NK-92 (cell line): ENCODE data around the gene LOXL4.

Experiments
- DNase-seq: peaks from one replicate; lab custom pipeline; 2025; ENCODE audit not compliant: unreplicated experiment; lab: John Stamatoyannopoulos, UW

Gene LOXL4

GRCh38 chr10:98267894-98268693 is at the start of gene LOXL4:
TSS of gene LOXL4 (minus strand) at chr10:98268194. CDS start at chr10:98263019, 5,175 bp downstream.
- DNase-seq: no peak

GRCh38 chr10:98316661-98317060 is 48.7 kb upstream of the LOXL4 start:
- no peak for DNase-seq

GRCh38 chr10:98316170-98316569 is 48.2 kb upstream of the LOXL4 start:
- DNase-seq: no peak

GRCh38 chr10:98314532-98315284 is 46.7 kb upstream of the LOXL4 start:
- no peak for DNase-seq

GRCh38 chr10:98313598-98313997 is 45.6 kb upstream of the LOXL4 start:
- DNase-seq: no peak

- DNase-seq: no peak
Observed at GRCh38 chr10:98312822-98313221, 44.8 kb upstream of the LOXL4 start.

GRCh38 chr10:98312349-98312748 is 44.4 kb upstream of the LOXL4 start:
- no peak for DNase-seq

GRCh38 chr10:98310701-98311100 is 42.7 kb upstream of the LOXL4 start:
- DNase-seq: no peak

GRCh38 chr10:98309366-98310355 is 41.7 kb upstream of the LOXL4 start:
- DNase-seq: no peak

- no peak for DNase-seq
Observed at GRCh38 chr10:98308669-98309365, 40.8 kb upstream of the LOXL4 start.

- no peak for DNase-seq
Observed at GRCh38 chr10:98307916-98308541, 40.0 kb upstream of the LOXL4 start.

- DNase-seq: no peak
Observed at GRCh38 chr10:98306501-98306900, 38.5 kb upstream of the LOXL4 start.

- no peak for DNase-seq
Observed at GRCh38 chr10:98303569-98303968, 35.6 kb upstream of the LOXL4 start.

GRCh38 chr10:98302741-98303365 is 34.9 kb upstream of the LOXL4 start:
- DNase-seq: no peak

- no peak for DNase-seq
Observed at GRCh38 chr10:98301664-98302319, 33.8 kb upstream of the LOXL4 start.

- no peak for DNase-seq
Observed at GRCh38 chr10:98300526-98301229, 32.7 kb upstream of the LOXL4 start.

GRCh38 chr10:98299341-98299740 is 31.3 kb upstream of the LOXL4 start:
- DNase-seq: no peak

GRCh38 chr10:98296524-98296923 is 28.5 kb upstream of the LOXL4 start:
- DNase-seq: no peak
